ENCODE results near the gene EDAR.

Gene EDAR

GRCh38 chr2:108911807-108912628 is 77.0 kb downstream of the EDAR start:
- H3K4me3 ChIP-seq (ENCODE audit: low read depth, low read length), result no peak overlapping the region

GRCh38 chr2:108911401-108911800 is 77.6 kb downstream of the EDAR start:
- no peak overlapping the region for H3K4me3 ChIP-seq (ENCODE audit: low read depth, low read length)

- no peak overlapping the region for H3K4me3 ChIP-seq (ENCODE audit: low read depth, low read length)
Measured at GRCh38 chr2:108910541-108911396, 78.3 kb downstream of the EDAR start.

- no peak overlapping the region for H3K4me3 ChIP-seq (ENCODE audit: low read depth, low read length)
Measured at GRCh38 chr2:108910011-108910431, 79.0 kb downstream of the EDAR start.

- no peak overlapping the region for H3K4me3 ChIP-seq (ENCODE audit: low read depth, low read length)
Measured at GRCh38 chr2:108909275-108909823, 79.7 kb downstream of the EDAR start.

GRCh38 chr2:108908713-108909070 is 80.3 kb downstream of the EDAR start:
- H3K4me3 ChIP-seq (ENCODE audit: low read depth, low read length), result no peak overlapping the region

- H3K4me3 ChIP-seq (ENCODE audit: low read depth, low read length), result no peak overlapping the region
Measured at GRCh38 chr2:108907822-108908712, 81.0 kb downstream of the EDAR start.

- H3K4me3 ChIP-seq (ENCODE audit: low read depth, low read length), result no peak overlapping the region
Measured at GRCh38 chr2:108906403-108907077, 82.5 kb downstream of the EDAR start.

- no peak overlapping the region for H3K4me3 ChIP-seq (ENCODE audit: low read depth, low read length)
Measured at GRCh38 chr2:108905906-108906305, 83.1 kb downstream of the EDAR start.

- no peak overlapping the region for H3K4me3 ChIP-seq (ENCODE audit: low read depth, low read length)
Measured at GRCh38 chr2:108905176-108905575, 83.8 kb downstream of the EDAR start.

- H3K4me3 ChIP-seq (ENCODE audit: low read depth, low read length), result no peak overlapping the region
Measured at GRCh38 chr2:108904680-108905079, 84.3 kb downstream of the EDAR start.

GRCh38 chr2:108898315-108899082 is 90.5 kb downstream of the EDAR start:
- H3K4me3 ChIP-seq (ENCODE audit: low read depth, low read length), result no peak overlapping the region

- no peak overlapping the region for H3K4me3 ChIP-seq (ENCODE audit: low read depth, low read length)
Measured at GRCh38 chr2:108896741-108897140, 92.3 kb downstream of the EDAR start.

- no peak overlapping the region for H3K4me3 ChIP-seq (ENCODE audit: low read depth, low read length)
Measured at GRCh38 chr2:108895188-108895587, 93.8 kb downstream of the EDAR start.

- H3K4me3 ChIP-seq (ENCODE audit: low read depth, low read length), result no peak overlapping the region
Measured at GRCh38 chr2:108894766-108895165, 94.3 kb downstream of the EDAR start.

- H3K4me3 ChIP-seq (ENCODE audit: low read depth, low read length), result no peak overlapping the region
Measured at GRCh38 chr2:108893277-108893676, 95.7 kb downstream of the EDAR start.

- H3K4me3 ChIP-seq (ENCODE audit: low read depth, low read length), result no peak overlapping the region
Measured at GRCh38 chr2:108889907-108890306, 99.1 kb downstream of the EDAR start.

GRCh38 chr2:108884619-108885018 is 104.4 kb downstream of the EDAR start:
- no peak overlapping the region for H3K4me3 ChIP-seq (ENCODE audit: low read depth, low read length)

GRCh38 chr2:108878276-108878675 is 110.7 kb downstream of the EDAR start:
- no peak overlapping the region for H3K4me3 ChIP-seq (ENCODE audit: low read depth, low read length)

Measured in iPS-11a (cell line).